Ovary (tissue), 3 donors: ENCODE measurements around the gene CACNG7.

Source experiments
- CTCF ChIP-seq, 3 donors: fragments of 450-650 bp in 2 of 3; fragments of 200-600 bp in 1 of 3; IDR thresholded peaks; one replicate each; pipeline versions ENCODE4 v1.5.1 to v1.8.0; 2016 to 2022; ENCODE audit warnings: antibody characterized with exemption in 3 of 3, mild to moderate bottlenecking in 1 of 3
- POLR2A ChIP-seq: fragments of 450-650 bp; IDR thresholded peaks from one replicate; pipeline ENCODE4 v1.6.1; 2017; ENCODE audit warnings: antibody characterized with exemption, mild to moderate bottlenecking, moderate library complexity
- donor health status: DM: no; HTN: no; CAD: no.

DNA sequence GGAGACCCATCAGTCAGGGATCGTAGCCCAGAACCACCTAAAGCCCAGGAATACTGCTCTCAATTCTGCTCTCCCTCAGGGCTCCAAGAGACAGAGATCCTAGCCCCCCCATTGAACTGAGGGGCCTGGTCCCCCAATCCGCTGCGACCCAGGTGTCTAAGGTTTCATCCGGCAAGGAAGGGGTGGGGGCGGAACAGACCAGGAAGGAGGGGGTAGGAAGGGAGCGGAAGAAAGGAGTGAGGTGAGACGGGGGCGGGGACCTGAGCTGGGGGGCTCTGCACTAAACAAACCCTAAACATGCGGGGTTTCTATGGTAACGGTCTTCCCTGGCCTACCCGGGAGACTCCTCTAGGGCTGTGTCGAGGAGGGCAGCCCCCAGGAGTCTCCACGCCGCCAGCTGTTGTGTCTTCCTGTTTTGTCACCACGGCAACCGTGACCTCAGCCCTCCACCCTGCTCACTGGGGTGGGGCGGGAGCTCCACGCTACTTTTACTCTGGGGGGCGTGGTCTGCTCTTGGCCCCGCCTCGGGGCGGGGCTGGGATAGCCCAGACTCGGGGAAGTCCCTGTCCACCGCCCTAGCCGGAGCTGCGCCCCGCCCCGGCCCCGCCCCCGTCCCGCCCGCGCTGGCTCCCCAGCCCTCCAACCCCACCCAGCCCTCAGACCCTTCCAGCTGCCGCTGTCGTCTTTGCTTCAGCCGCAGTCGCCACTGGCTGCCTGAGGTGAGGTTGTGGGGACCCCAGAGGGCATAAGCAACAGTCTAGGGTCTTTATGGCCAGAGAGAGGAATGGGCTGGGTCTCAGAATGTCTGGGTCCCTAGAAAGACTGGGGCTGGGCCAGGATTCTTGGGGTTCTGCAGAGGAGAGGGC is 41.6 kb upstream of the CACNG7 start, which contains the start of gene MYADM:
- no peak for TF ChIP-seq CTCF (IDR thresholded peaks at IDR 0.05)
- peak; percentile 87 for TF ChIP-seq POLR2A
